HUES48 (cell line): Measurements from ENCODE around the gene SIM2.
"Not testable (repeated sequence)": the region's sequence is repeated elsewhere in the genome, so short reads cannot be mapped to it uniquely, and the experiment has no call there.

Source experiments
- H3K27ac ChIP-seq: one replicate; pipeline ENCODE4 v1.7.0; 2013; ENCODE audit warnings: low read depth, low read length, inconsistent platforms
- H3K27me3 ChIP-seq: 2 replicates; pipeline ENCODE4 v1.6.1; 2013; ENCODE audit warnings: mild to moderate bottlenecking, low read length; ENCODE audit not compliant: control insufficient read depth, insufficient read depth
- H3K36me3 ChIP-seq: 2 replicates; pipeline ENCODE4 v1.6.1; 2013; ENCODE audit warnings: low read length; ENCODE audit not compliant: control insufficient read depth, insufficient read depth
- H3K4me1 ChIP-seq: 2 replicates; pipeline ENCODE4 v1.6.1; 2013; ENCODE audit warnings: mild to moderate bottlenecking, low read length; ENCODE audit not compliant: control insufficient read depth, insufficient read depth
- H3K4me3 ChIP-seq: 2 replicates; pipeline ENCODE4 v1.5.1; 2013; ENCODE audit warnings: mild to moderate bottlenecking, low read depth, low read length
- H3K9ac ChIP-seq: 2 replicates; pipeline ENCODE4 v1.6.1; 2013; ENCODE audit warnings: mild to moderate bottlenecking, low read depth, low read length, moderate library complexity
- H3K9me3 ChIP-seq: 2 replicates; pipeline ENCODE4 v1.6.1; 2013; ENCODE audit warnings: low read length; ENCODE audit not compliant: control insufficient read depth, insufficient read depth

SIM2 gene

GRCh38 chr21:36665806-36666205 is 33.1 kb upstream of the SIM2 start:
- H3K36me3 ChIP-seq: no peaks in the 10 kb centered on the region
- H3K4me3 ChIP-seq: no peak overlapping the region
- H3K27ac ChIP-seq: no peak overlapping the region
- H3K4me1 ChIP-seq: no peaks in the 10 kb centered on the region
- no peaks in the 10 kb centered on the region for H3K9me3 ChIP-seq
- H3K27me3 ChIP-seq: peaks cover 10% of the 10 kb centered on the region; the same call in 1 of the 2 replicates
- no peak overlapping the region for H3K9ac ChIP-seq

GRCh38 chr21:36668713-36669112 is 30.2 kb upstream of the SIM2 start:
- H3K36me3 ChIP-seq: no peaks in the 10 kb centered on the region
- H3K27ac ChIP-seq: no peak overlapping the region
- no peak overlapping the region for H3K9ac ChIP-seq
- no peaks in the 10 kb centered on the region for H3K9me3 ChIP-seq
- no peaks in the 10 kb centered on the region for H3K4me1 ChIP-seq
- peaks cover 5% of the 10 kb centered on the region; the same call in 1 of the 2 replicates for H3K27me3 ChIP-seq
- H3K4me3 ChIP-seq: no peak overlapping the region

GRCh38 chr21:36671836-36672235 is 27.1 kb upstream of the SIM2 start:
- H3K4me3 ChIP-seq: no peak overlapping the region
- H3K9me3 ChIP-seq: no peaks in the 10 kb centered on the region
- peaks cover 33% of the 10 kb centered on the region for H3K27me3 ChIP-seq
- no peak overlapping the region for H3K27ac ChIP-seq
- H3K4me1 ChIP-seq: 0 out of 2 replicates have a peak, but pooled peaks cover 7% of the 10 kb centered on the region
- no peak overlapping the region for H3K9ac ChIP-seq
- H3K36me3 ChIP-seq: no peaks in the 10 kb centered on the region

- not testable (repeated sequence) for H3K4me3 ChIP-seq, H3K4me1 ChIP-seq, H3K9me3 ChIP-seq, H3K36me3 ChIP-seq, H3K27ac ChIP-seq, H3K9ac ChIP-seq
- peaks cover 38% of the 10 kb centered on the region for H3K27me3 ChIP-seq
These were observed 26.6 kb upstream of the SIM2 start for GRCh38 chr21:36672296-36672695.

GRCh38 chr21:36672737-36673136 is 26.2 kb upstream of the SIM2 start:
- Histone ChIP-seq H3K36me3 (no peaks in the 10 kb centered on the region), H3K27me3 (peaks cover 42% of the 10 kb centered on the region), H3K4me3 (no peak overlapping the region), H3K4me1 (0 out of 2 replicates have a peak, but pooled peaks cover 7% of the 10 kb centered on the region), H3K27ac (no peak overlapping the region), H3K9me3 (no peaks in the 10 kb centered on the region), H3K9ac (no peak overlapping the region)

- Histone ChIP-seq H3K27ac (peak overlapping the region; percentile 5), H3K9ac (no peak overlapping the region), H3K36me3 (no peaks in the 10 kb centered on the region), H3K27me3 (peaks cover 62% of the 10 kb centered on the region), H3K4me3 (no peak overlapping the region), H3K9me3 (0 out of 2 replicates have a peak, but pooled peaks cover 5% of the 10 kb centered on the region), H3K4me1 (0 out of 2 replicates have a peak, but pooled peaks cover 7% of the 10 kb centered on the region)
These were observed 22.6 kb upstream of the SIM2 start for GRCh38 chr21:36676039-36676950.

- H3K36me3 ChIP-seq: no peaks in the 10 kb centered on the region
- H3K27ac ChIP-seq: no peak overlapping the region
- H3K9ac ChIP-seq: no peak overlapping the region
- peaks cover 63% of the 10 kb centered on the region for H3K27me3 ChIP-seq
- 0 out of 2 replicates have a peak, but pooled peaks cover 7% of the 10 kb centered on the region for H3K4me1 ChIP-seq
- H3K9me3 ChIP-seq: 0 out of 2 replicates have a peak, but pooled peaks cover 5% of the 10 kb centered on the region
- H3K4me3 ChIP-seq: no peak overlapping the region
These were observed 21.5 kb upstream of the SIM2 start for GRCh38 chr21:36677443-36677842.

GRCh38 chr21:36678538-36678937 is 20.4 kb upstream of the SIM2 start:
- Histone ChIP-seq H3K9ac (no peak overlapping the region), H3K27ac (no peak overlapping the region), H3K36me3 (no peaks in the 10 kb centered on the region), H3K4me1 (0 out of 2 replicates have a peak, but pooled peaks cover 7% of the 10 kb centered on the region), H3K9me3 (0 out of 2 replicates have a peak, but pooled peaks cover 5% of the 10 kb centered on the region), H3K4me3 (no peak overlapping the region), H3K27me3 (peaks cover 71% of the 10 kb centered on the region)

GRCh38 chr21:36681117-36681631 is 17.7 kb upstream of the SIM2 start:
- Histone ChIP-seq H3K36me3 (no peaks in the 10 kb centered on the region), H3K9ac (no peak overlapping the region), H3K27me3 (peaks cover 69% of the 10 kb centered on the region), H3K27ac (no peak overlapping the region), H3K4me1 (0 out of 2 replicates have a peak, but pooled peaks cover 3% of the 10 kb centered on the region), H3K4me3 (no peak overlapping the region), H3K9me3 (0 out of 2 replicates have a peak, but pooled peaks cover 5% of the 10 kb centered on the region)

GRCh38 chr21:36684957-36685714 is 13.8 kb upstream of the SIM2 start:
- no peaks in the 10 kb centered on the region for H3K4me1 ChIP-seq
- H3K27ac ChIP-seq: no peak overlapping the region
- H3K27me3 ChIP-seq: peaks cover 73% of the 10 kb centered on the region

More at GRCh38 chr21:36684957-36685714, 13.8 kb upstream of the SIM2 start:
- Histone ChIP-seq H3K4me3 (no peak overlapping the region), H3K9ac (no peak overlapping the region), H3K9me3 (0 out of 2 replicates have a peak, but pooled peaks cover 5% of the 10 kb centered on the region), H3K36me3 (no peaks in the 10 kb centered on the region)
